ENCODE results near the gene HES4.

The HES4 gene

GRCh38 chr1:1034439-1034781 is 34.5 kb upstream of the HES4 start:
- no peak for TF ChIP-seq ZNF302 (tag by site-specific recombination; IDR thresholded peaks at IDR 0.05; ENCODE audit: low read depth)
- no peak for TF ChIP-seq ZNF558 (tag by site-specific recombination; IDR thresholded peaks at IDR 0.05)
- no peak for TF ChIP-seq IKZF3 (tag by site-specific recombination; IDR thresholded peaks at IDR 0.05)
- TF ChIP-seq TSHZ1 (tag by site-specific recombination; IDR thresholded peaks at IDR 0.05; ENCODE audit: borderline replicate concordance) = no peak
- no peak for TF ChIP-seq ZNF571 (tag by site-specific recombination; IDR thresholded peaks at IDR 0.05)
- no peak for TF ChIP-seq ZNF664 (tag by site-specific recombination; IDR thresholded peaks at IDR 0.05)
- CTCF ChIA-PET = no interaction called here
- no peak overlapping the region for H3K4me3 ChIP-seq (ENCODE audit: low read depth, low read length)
- H3K4me1 ChIP-seq (ENCODE audit: control insufficient read depth, insufficient read depth, low read length) = no peaks in the 10 kb centered on the region
- peaks cover 0 to 24% of the 10 kb centered on the region in 2 experiments; a peak in 1 of 3 replicates for H3K36me3 ChIP-seq (ENCODE audit: control insufficient read depth in 2 of 2, insufficient read depth in 1 of 2, low read length in 2 of 2)
- no peaks in the 10 kb centered on the region for H3K9me3 ChIP-seq (ENCODE audit: control insufficient read depth, insufficient read depth, low read depth, low read length)
- no peak overlapping the region for H3K27ac ChIP-seq (ENCODE audit: extremely low read depth, low read depth, low read length)
- POLR2A ChIA-PET = interaction anchor here (1.0 kb wide), 1 partner anchor 20 kb away, joined by 3 read pairs; no protein-coding TSS in a partner anchor

GRCh38 chr1:1033731-1034438 is 34.0 kb upstream of the HES4 start:
- TF ChIP-seq ZNF785 (tag by site-specific recombination; IDR thresholded peaks at IDR 0.05) (no peak), ZNF423 (tag by site-specific recombination; IDR thresholded peaks at IDR 0.05) (no peak), ZNF133 (tag by site-specific recombination; IDR thresholded peaks at IDR 0.05) (no peak), ZNF311 (tag by site-specific recombination; IDR thresholded peaks at IDR 0.05; ENCODE audit: borderline replicate concordance) (no peak), BCL11B (tag by site-specific recombination; IDR thresholded peaks at IDR 0.05; ENCODE audit: low read depth) (no peak), TSHZ1 (tag by site-specific recombination; IDR thresholded peaks at IDR 0.05; ENCODE audit: borderline replicate concordance) (no peak), ZSCAN30 (tag by site-specific recombination; IDR thresholded peaks at IDR 0.05) (no peak), ZBTB21 (tag by site-specific recombination; IDR thresholded peaks at IDR 0.05) (no peak), ZNF548 (tag by site-specific recombination; IDR thresholded peaks at IDR 0.05) (no peak), ZNF777 (tag by site-specific recombination; IDR thresholded peaks at IDR 0.05; ENCODE audit: borderline replicate concordance) (no peak), ZNF514 (tag by site-specific recombination; IDR thresholded peaks at IDR 0.05) (no peak), ZNF175 (tag by site-specific recombination; IDR thresholded peaks at IDR 0.05) (no peak), ZBTB7A (tag by site-specific recombination; IDR thresholded peaks at IDR 0.05; ENCODE audit: low read depth) (no peak), ZNF132 (tag by site-specific recombination; IDR thresholded peaks at IDR 0.05; ENCODE audit: borderline replicate concordance) (no peak), ZEB2 (tag by site-specific recombination; IDR thresholded peaks at IDR 0.05) (no peak), TRIM28 (IDR thresholded peaks at IDR 0.05; ENCODE audit: borderline replicate concordance, low read length) (no peak), ZNF580 (tag by site-specific recombination; IDR thresholded peaks at IDR 0.05) (no peak), KLF8 (tag by site-specific recombination; IDR thresholded peaks at IDR 0.05) (no peak), ZNF404 (tag by site-specific recombination; IDR thresholded peaks at IDR 0.05) (no peak), ZNF248 (tag by site-specific recombination; IDR thresholded peaks at IDR 0.05) (no peak)
- Histone ChIP-seq H3K4me3 (ENCODE audit: low read depth, low read length) (no peak overlapping the region), H3K4me1 (ENCODE audit: control insufficient read depth, insufficient read depth, low read length) (no peaks in the 10 kb centered on the region), H3K27ac (ENCODE audit: extremely low read depth, low read depth, low read length) (no peak overlapping the region), H3K36me3 (ENCODE audit: control insufficient read depth in 2 of 2, insufficient read depth in 1 of 2, low read length in 2 of 2) (peaks cover 0 to 24% of the 10 kb centered on the region in 2 experiments; a peak in 1 of 3 replicates), H3K9me3 (ENCODE audit: control insufficient read depth, insufficient read depth, low read depth, low read length) (no peaks in the 10 kb centered on the region)
- ChIA-PET CTCF (interaction anchor here (1.0 kb wide), 1 partner anchor 30 kb away, joined by 3 read pairs; no protein-coding TSS in a partner anchor), POLR2A (interaction anchor here (1.0 kb wide), 1 partner anchor 20 kb away, joined by 3 read pairs; no protein-coding TSS in a partner anchor)

Measured in HEK293 (cell line).